Mesenchymal stem cell (in vitro differentiated cells and primary cell): ENCODE results near the gene C9orf57.
A peak's percentile ranks its signal among the peaks of the same experiment; 100 is the strongest.

Source experiments
- DNase-seq: peaks from one replicate; pipeline ENCODE4 v3.0.0-alpha.2; 2013
- H2AFZ ChIP-seq: one replicate; pipeline ENCODE4 v1.6.1; 2013; ENCODE audit warnings: low read depth, mild to moderate bottlenecking, control low read depth, inconsistent platforms, low read length, moderate library complexity
- H2AK5ac ChIP-seq: 2 replicates; pipeline ENCODE4 v1.6.1; 2013; ENCODE audit warnings: low read length, moderate library complexity, mild to moderate bottlenecking, inconsistent platforms; ENCODE audit not compliant: severe bottlenecking
- H2BK120ac ChIP-seq: one replicate; pipeline ENCODE4 v1.6.1; 2013; ENCODE audit warnings: low read depth, mild to moderate bottlenecking, inconsistent platforms, low read length, moderate library complexity
- H2BK12ac ChIP-seq, 2 experiments: one replicate each; pipeline ENCODE4 v1.6.1; 2013; ENCODE audit warnings: inconsistent platforms in 2 of 2, low read length in 2 of 2, mild to moderate bottlenecking in 2 of 2, moderate library complexity in 2 of 2, control low read depth in 1 of 2
- H2BK15ac ChIP-seq: one replicate; pipeline ENCODE4 v1.6.1; 2013; ENCODE audit warnings: mild to moderate bottlenecking, low read depth, inconsistent platforms; ENCODE audit not compliant: poor library complexity, severe bottlenecking
- H2BK5ac ChIP-seq: 2 replicates; pipeline ENCODE4 v1.6.1; 2013; ENCODE audit warnings: low read depth, mild to moderate bottlenecking, low read length, control low read depth, inconsistent platforms; ENCODE audit not compliant: poor library complexity, severe bottlenecking
- H3K14ac ChIP-seq, 2 experiments: one replicate each; pipeline ENCODE4 v1.6.1; 2013; ENCODE audit warnings: inconsistent platforms in 2 of 2, low read length in 2 of 2, control low read depth in 1 of 2, mild to moderate bottlenecking in 1 of 2, moderate library complexity in 1 of 2
- H3K18ac ChIP-seq, 2 experiments: one replicate each; pipeline ENCODE4 v1.6.1; 2013; ENCODE audit warnings: inconsistent platforms in 2 of 2, low read length in 2 of 2, control low read depth in 1 of 2, low read depth in 1 of 2, mild to moderate bottlenecking in 1 of 2
- H3K23ac ChIP-seq, 2 experiments: one replicate each; pipeline ENCODE4 v1.6.1; 2013; ENCODE audit warnings: inconsistent platforms in 2 of 2, low read length in 2 of 2, mild to moderate bottlenecking in 2 of 2, moderate library complexity in 2 of 2, control low read depth in 1 of 2
- H3K27ac ChIP-seq: 2 replicates; pipeline ENCODE4 v1.5.1; 2013; ENCODE audit warnings: mild to moderate bottlenecking, moderate library complexity, low read length, control low read depth, inconsistent platforms; ENCODE audit not compliant: poor library complexity, severe bottlenecking
- H3K27me3 ChIP-seq, 2 experiments: 2 replicates each; pipeline versions ENCODE4 v1.6.1 to v1.7.0; 2013; ENCODE audit warnings: low read length in 2 of 2, mild to moderate bottlenecking in 2 of 2, moderate library complexity in 2 of 2, control low read depth in 1 of 2, inconsistent platforms in 1 of 2; ENCODE audit not compliant: control insufficient read depth in 1 of 2, insufficient read depth in 1 of 2
- H3K36me3 ChIP-seq, 2 experiments: 2 replicates each; pipeline versions ENCODE4 v1.6.1 to v1.7.0; 2013; ENCODE audit warnings: low read length in 2 of 2, control low read depth in 1 of 2, inconsistent platforms in 1 of 2, low read depth in 1 of 2, mild to moderate bottlenecking in 1 of 2; ENCODE audit not compliant: insufficient read depth in 2 of 2, control insufficient read depth in 1 of 2
- H3K4ac ChIP-seq, 2 experiments: one replicate each; pipeline ENCODE4 v1.6.1; 2013; ENCODE audit warnings: inconsistent platforms in 2 of 2, low read length in 2 of 2, mild to moderate bottlenecking in 2 of 2, moderate library complexity in 2 of 2, control low read depth in 1 of 2, low read depth in 1 of 2
- H3K4me1 ChIP-seq: 2 replicates; pipeline ENCODE4 v1.6.1; 2013; ENCODE audit warnings: low read depth, low read length, control low read depth; ENCODE audit not compliant: control insufficient read depth, insufficient read depth
- H3K4me2 ChIP-seq: 2 replicates; pipeline ENCODE4 v1.6.1; 2013; ENCODE audit warnings: low read length, mild to moderate bottlenecking, inconsistent platforms; ENCODE audit not compliant: poor library complexity, severe bottlenecking
- H3K4me3 ChIP-seq, 2 experiments: 2 replicates each; pipeline versions ENCODE4 v1.5.1 to v1.7.0; 2013; ENCODE audit warnings: low read length in 2 of 2, mild to moderate bottlenecking in 2 of 2, control low read depth in 1 of 2, low read depth in 1 of 2; ENCODE audit not compliant: insufficient read depth in 1 of 2
- H3K79me1 ChIP-seq: replicated peaks from 2 replicates; pipeline ENCODE4 v1.6.1; 2013; ENCODE audit warnings: mild to moderate bottlenecking, control low read depth, low read length, inconsistent platforms; ENCODE audit not compliant: poor library complexity, severe bottlenecking
- H3K9ac ChIP-seq: 2 replicates; pipeline ENCODE4 v1.7.0; 2013; ENCODE audit warnings: mild to moderate bottlenecking, low read length, moderate library complexity
- H3K9me3 ChIP-seq: 2 replicates; pipeline ENCODE4 v1.7.0; 2013; ENCODE audit warnings: mild to moderate bottlenecking, low read length; ENCODE audit not compliant: control insufficient read depth
- H4K8ac ChIP-seq: one replicate; pipeline ENCODE4 v1.6.1; 2013; ENCODE audit warnings: inconsistent platforms, mild to moderate bottlenecking, low read length, moderate library complexity
- H4K91ac ChIP-seq: one replicate; pipeline ENCODE4 v1.6.1; 2013; ENCODE audit warnings: mild to moderate bottlenecking, low read length, inconsistent platforms
- WGBS: methylation state at CpG from one replicate; pipeline ENCODE4 v1.1.7; 2013; ENCODE audit warnings: mixed read lengths; 5-methylcytosine and 5-hydroxymethylcytosine counted together

The C9orf57 gene

DNA sequence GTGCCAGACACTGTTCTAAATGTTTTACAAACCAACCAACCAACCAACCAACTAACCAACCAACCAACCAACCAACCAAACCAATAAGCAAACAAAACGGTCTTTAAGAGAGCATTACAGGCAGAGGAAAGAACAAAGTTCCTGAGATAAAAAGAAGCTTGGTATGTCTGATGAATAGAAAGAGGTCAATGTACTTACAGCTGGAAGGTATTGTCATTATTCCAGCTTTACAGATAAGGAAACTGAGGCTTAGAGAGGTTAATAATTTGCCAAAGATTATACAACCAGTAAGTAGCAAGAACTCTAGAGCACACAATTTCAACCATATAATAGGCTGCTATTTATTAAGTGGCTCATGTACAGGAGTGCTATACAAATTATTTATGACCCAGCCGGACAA, 29.6 kb downstream of the C9orf57 start:
- H2AFZ ChIP-seq: no peak overlapping the region
- no peaks in the 10 kb centered on the region for H3K79me1 ChIP-seq
- H3K9ac ChIP-seq: no peak overlapping the region
- no peak overlapping the region for H2BK120ac ChIP-seq
- no peaks in the 10 kb centered on the region for H3K36me3 ChIP-seq
- no peak overlapping the region for H3K4ac ChIP-seq
- no peak overlapping the region for H2BK5ac ChIP-seq
- H3K18ac ChIP-seq: no peak overlapping the region
- no peaks in the 10 kb centered on the region for H3K4me1 ChIP-seq
- H3K27ac ChIP-seq: no peak overlapping the region
- H3K23ac ChIP-seq: no peak overlapping the region
- no peaks in the 10 kb centered on the region for H3K27me3 ChIP-seq
- H3K14ac ChIP-seq: no peak overlapping the region
- no peak overlapping the region for H2AK5ac ChIP-seq
- no peak overlapping the region for H2BK12ac ChIP-seq
- 57% methylated on average over 1 of the region's 2 CpGs for WGBS
- no peak overlapping the region for H3K4me2 ChIP-seq
- no peak overlapping the region for H4K91ac ChIP-seq
- no peak overlapping the region for H3K4me3 ChIP-seq
- no peak overlapping the region for H4K8ac ChIP-seq
- H2BK15ac ChIP-seq: no peak overlapping the region
- DNase-seq: no peak
- no peaks in the 10 kb centered on the region for H3K9me3 ChIP-seq

DNA sequence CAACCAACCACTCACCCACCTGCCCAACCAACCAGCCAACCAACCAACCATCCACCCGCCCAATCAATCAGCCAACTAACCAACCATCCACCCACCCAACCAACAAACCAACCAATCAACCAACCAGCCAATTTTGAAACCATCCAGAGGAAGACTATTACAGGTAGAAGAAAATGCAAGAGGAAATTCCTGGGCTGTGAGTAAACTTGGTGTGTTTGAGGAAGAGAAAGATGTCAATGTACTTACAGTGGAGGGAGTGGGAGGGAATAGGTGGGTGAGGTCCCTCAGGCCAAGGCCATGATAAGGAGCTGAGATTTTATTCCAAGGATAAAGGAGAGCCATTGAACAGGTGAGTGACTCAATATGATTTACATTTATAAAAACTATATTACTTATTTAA, 30.4 kb downstream of the C9orf57 start:
- no peaks in the 10 kb centered on the region for H3K9me3 ChIP-seq
- no peak overlapping the region for H3K4me3 ChIP-seq
- H3K18ac ChIP-seq: no peak overlapping the region
- H3K36me3 ChIP-seq: no peaks in the 10 kb centered on the region
- no peak for DNase-seq
- H3K14ac ChIP-seq: no peak overlapping the region
- no peak overlapping the region for H3K9ac ChIP-seq
- no peak overlapping the region for H2BK5ac ChIP-seq
- H3K27ac ChIP-seq: no peak overlapping the region
- H3K79me1 ChIP-seq: no peaks in the 10 kb centered on the region
- no peak overlapping the region for H4K91ac ChIP-seq
- H3K4me1 ChIP-seq: no peaks in the 10 kb centered on the region
- H3K23ac ChIP-seq: no peak overlapping the region
- no peak overlapping the region for H4K8ac ChIP-seq
- WGBS: 67% methylated on average over 1 of the region's 1 CpG
- H3K4ac ChIP-seq: no peak overlapping the region
- H2BK120ac ChIP-seq: no peak overlapping the region
- no peak overlapping the region for H2BK15ac ChIP-seq
- H2AK5ac ChIP-seq: no peak overlapping the region
- no peak overlapping the region for H2AFZ ChIP-seq
- no peak overlapping the region for H2BK12ac ChIP-seq
- H3K4me2 ChIP-seq: no peak overlapping the region
- H3K27me3 ChIP-seq: no peaks in the 10 kb centered on the region

DNA sequence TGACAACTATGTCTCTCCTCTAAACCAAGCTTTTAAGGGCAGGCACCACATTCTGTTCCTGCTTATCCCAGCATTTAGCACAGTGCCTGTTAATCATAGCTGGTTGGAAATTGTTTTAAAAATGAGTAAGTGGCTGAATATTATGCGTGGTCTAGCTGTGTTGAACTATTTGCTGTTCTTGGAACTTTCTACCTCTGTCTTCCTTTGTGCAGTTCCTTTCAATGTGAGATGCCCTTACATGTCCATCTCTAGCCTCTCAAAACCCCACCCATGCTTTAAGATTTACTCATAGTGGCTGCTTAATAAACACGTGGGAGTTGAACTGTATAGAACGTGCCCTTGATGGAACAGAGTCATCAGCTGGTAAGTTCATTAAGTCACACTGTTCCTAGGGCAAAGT, 34.5 kb downstream of the C9orf57 start:
- no peak overlapping the region for H2AK5ac ChIP-seq
- H3K4me3 ChIP-seq: no peak overlapping the region
- no peak overlapping the region for H3K18ac ChIP-seq
- H3K23ac ChIP-seq: no peak overlapping the region
- no peak overlapping the region for H3K27ac ChIP-seq
- H3K36me3 ChIP-seq: no peaks in the 10 kb centered on the region
- H2BK120ac ChIP-seq: no peak overlapping the region
- no peak overlapping the region for H3K4me2 ChIP-seq
- H3K14ac ChIP-seq: no peak overlapping the region
- H4K91ac ChIP-seq: no peak overlapping the region
- H2BK12ac ChIP-seq: no peak overlapping the region
- H3K4ac ChIP-seq: no peak overlapping the region
- H3K79me1 ChIP-seq: no peaks in the 10 kb centered on the region
- no peak overlapping the region for H2BK15ac ChIP-seq
- H2BK5ac ChIP-seq: no peak overlapping the region
- no peak overlapping the region for H4K8ac ChIP-seq
- no peak for DNase-seq
- H3K9ac ChIP-seq: peak overlapping the region; percentile 12
- 56% methylated on average over 3 of the region's 3 CpGs for WGBS
- H3K9me3 ChIP-seq: no peaks in the 10 kb centered on the region
- no peaks in the 10 kb centered on the region for H3K27me3 ChIP-seq
- H2AFZ ChIP-seq: no peak overlapping the region
- no peaks in the 10 kb centered on the region for H3K4me1 ChIP-seq

DNA sequence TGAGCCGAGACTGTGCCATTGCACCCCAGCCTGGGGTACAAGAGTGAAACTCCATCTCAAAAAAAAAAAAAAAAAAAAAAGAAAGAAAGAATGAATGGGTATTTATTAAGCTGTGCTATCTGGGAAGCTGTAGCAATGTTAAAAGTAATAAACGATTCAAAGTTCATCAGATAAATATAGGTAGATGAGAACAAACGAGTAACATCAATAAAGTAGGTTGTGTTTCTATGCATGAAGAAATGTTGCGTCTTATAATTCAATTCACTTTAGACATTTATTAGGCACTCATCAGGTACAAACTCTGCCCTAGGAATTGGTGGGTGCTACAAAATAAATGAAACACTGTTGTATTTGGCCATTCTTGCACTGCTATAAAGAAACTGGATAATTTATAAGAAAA, 36.8 kb downstream of the C9orf57 start:
- no peak for DNase-seq
- no peak overlapping the region for H3K23ac ChIP-seq
- H2AK5ac ChIP-seq: no peak overlapping the region
- no peak overlapping the region for H3K14ac ChIP-seq
- H2BK15ac ChIP-seq: no peak overlapping the region
- H3K9me3 ChIP-seq: no peaks in the 10 kb centered on the region
- no peak overlapping the region for H2BK120ac ChIP-seq
- H3K27me3 ChIP-seq: no peaks in the 10 kb centered on the region
- H2BK5ac ChIP-seq: no peak overlapping the region
- no peak overlapping the region for H3K4me3 ChIP-seq
- no peak overlapping the region for H4K91ac ChIP-seq
- no peaks in the 10 kb centered on the region for H3K4me1 ChIP-seq
- H3K9ac ChIP-seq: no peak overlapping the region
- no peaks in the 10 kb centered on the region for H3K79me1 ChIP-seq
- no peak overlapping the region for H4K8ac ChIP-seq
- no peak overlapping the region for H3K18ac ChIP-seq
- no peak overlapping the region for H3K4me2 ChIP-seq
- no peak overlapping the region for H2AFZ ChIP-seq
- 96% methylated on average over 3 of the region's 4 CpGs for WGBS
- no peak overlapping the region for H3K4ac ChIP-seq
- H3K27ac ChIP-seq: no peak overlapping the region
- H2BK12ac ChIP-seq: no peak overlapping the region
- no peaks in the 10 kb centered on the region for H3K36me3 ChIP-seq
